GM18526 (cell line): ENCODE data around the gene CREB5.

Experiments used
- POLR2A ChIP-seq: IDR thresholded peaks from 3 replicates; pipeline ENCODE4 v1.6.1; 2011; ENCODE audit not compliant: insufficient read length; ENCODE audit errors: extremely low read depth

CREB5 gene

DNA sequence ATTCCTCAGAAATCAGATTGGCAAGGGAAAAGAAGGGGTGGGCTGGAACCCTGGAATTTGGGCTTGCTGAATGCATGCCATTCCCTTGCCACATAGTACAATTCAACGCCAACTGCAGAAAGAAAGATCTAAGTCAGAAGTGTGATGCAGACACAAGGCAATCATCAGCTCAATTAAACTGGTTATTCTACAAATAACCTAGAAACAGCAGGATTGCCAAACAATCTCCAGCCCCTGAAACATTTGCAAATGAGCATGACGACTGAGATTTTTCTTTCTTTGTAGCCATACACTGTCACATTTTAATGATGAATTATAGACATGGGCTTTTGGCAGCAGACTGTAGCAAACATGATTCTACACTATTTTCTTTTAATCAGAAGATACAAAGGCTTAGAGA, 16.5 kb upstream of the CREB5 start:
- no peak for TF ChIP-seq POLR2A

DNA sequence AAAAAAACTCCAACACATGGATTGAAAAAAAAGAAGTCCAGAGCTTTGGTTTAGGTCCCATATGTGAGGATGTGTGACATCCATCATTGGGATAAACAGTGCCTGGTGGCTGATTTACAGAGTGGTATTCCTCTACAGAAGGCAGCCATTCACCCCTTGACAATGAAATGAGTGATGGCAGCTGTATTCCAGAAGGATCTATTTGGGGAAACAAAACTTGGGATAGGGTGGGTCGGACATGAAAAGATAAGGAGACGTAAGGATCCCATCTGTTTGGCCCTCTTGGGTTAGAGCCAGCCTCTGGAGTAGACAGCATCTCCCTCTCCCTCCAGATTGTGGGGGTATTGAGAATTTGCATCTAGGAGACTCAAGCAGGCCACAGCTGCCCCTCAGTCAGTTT, 15.2 kb upstream of the CREB5 start:
- no peak for TF ChIP-seq POLR2A

DNA sequence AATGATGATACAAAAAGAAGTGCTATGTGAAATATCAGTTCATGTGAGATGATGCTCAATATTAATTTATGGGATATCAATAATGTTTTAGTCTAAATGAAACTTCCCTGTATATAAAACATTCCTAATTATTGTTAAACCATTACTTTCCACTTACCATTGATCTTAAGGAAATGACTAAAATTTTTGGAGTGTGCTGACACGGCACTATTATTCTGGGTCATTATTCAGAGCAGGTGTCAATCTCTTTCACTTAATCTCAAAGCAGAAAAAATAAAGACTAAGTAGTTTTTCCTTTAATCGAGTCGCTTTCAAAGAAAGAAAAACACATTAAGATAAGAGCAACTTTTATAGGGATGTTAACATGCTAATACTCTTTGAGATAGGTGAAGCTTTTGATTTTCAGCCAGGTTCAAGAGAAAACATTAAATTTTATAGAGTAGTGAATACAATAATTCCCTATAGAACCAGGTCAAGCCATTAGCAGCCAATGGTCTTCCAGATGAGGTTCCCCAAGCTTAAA, 11.4 kb upstream of the CREB5 start:
- TF ChIP-seq POLR2A, result no peak

DNA sequence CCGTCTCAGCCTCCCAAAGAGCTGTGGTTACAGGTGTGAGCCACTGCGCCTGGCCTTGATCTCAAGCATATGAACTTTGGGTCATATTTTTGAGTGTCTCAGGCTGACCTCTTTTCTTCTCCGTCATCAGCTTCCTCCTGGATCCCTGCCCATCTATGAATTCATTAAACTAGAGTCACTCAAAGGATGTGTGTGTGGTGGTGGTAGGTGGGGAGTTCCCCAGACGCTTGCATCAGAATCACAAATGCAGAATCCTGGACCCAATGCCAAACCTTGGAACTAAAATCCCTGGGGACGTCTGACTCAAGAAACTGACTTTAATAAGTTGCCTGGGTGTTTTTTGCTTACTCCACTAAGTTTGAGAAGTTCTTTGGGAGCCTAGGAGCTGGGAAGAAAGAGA, 6.7 kb upstream of the CREB5 start:
- TF ChIP-seq POLR2A, result no peak

DNA sequence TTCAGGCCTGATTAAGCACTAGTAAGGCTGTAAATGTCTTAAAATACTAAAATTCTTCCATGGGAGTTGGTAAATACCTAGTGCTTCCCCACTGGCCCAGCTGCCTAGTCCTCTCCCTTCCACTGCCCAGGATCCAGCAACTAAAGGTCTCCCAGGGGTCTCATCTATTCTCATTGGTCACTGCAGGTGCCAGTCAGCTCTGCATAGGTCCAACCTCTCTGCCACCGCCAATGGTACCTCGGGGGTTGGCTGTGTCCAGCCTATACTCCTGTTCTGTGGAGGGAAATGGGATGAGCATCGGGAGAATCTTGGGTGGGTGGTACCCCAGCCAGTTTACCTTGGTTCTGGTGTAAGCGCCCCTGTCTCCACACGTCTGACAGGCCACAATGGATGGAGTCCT, 6.1 kb upstream of the CREB5 start:
- no peak for TF ChIP-seq POLR2A

DNA sequence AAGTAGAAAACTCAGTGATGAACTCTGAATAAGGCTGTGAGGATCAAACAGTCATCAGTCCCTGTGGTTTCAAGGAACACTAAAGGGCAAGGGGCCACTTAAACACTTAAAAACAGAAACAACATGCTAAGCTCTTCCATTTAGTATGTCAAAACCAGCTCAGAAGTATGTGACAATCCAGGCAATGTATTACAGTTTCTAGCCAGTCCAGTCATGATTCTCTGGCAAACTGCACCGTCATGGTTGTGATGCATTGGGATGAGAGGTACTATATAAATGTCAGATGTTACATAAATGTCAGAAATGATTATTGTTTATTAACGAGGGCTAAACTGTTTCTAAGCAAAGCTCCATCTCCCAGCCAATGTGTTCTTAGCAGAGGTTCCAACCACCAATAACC, 4.7 kb upstream of the CREB5 start:
- TF ChIP-seq POLR2A, result no peak

DNA sequence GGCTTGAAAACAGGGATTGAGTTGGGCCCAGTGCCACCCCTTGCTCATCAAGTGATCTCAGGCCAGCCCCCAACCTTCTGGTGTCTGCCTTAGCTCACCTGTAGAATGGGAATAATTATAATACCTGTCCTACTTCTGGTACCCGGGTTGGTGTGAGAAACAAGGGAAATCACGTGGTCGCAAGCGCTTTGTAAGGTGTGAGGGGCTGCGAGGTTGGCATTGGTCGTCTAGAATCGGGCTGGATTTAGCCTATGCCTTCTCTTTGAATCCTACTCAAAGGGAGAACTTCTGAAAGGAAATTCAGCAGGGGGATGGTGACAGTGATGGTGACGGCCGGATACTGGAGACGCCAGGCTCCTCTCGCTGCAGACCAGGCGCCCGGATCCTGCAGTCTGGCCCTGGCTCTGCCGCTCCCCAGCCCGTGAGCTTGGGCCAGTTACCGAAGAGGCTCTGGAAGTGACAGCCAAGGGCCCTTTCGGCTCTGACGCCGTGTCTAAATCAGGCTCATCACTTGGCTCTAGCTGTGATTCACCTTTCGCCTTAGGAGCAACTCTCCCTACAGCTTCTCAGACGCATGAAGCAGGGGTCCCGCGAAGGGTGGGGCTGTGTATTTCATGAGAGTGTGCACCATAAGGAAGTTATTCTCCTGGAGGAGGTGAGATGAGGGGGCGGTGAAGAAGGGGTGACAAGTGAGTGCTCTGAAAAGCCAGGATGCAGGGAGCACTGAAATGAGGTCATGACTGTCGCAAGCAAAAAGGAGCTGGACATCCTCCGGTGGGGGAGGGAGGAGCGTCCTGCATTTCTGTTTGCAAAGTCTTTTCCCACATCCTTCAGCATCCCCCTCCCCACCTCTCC, 4.0 kb upstream of the CREB5 start:
- no peak for TF ChIP-seq POLR2A

DNA sequence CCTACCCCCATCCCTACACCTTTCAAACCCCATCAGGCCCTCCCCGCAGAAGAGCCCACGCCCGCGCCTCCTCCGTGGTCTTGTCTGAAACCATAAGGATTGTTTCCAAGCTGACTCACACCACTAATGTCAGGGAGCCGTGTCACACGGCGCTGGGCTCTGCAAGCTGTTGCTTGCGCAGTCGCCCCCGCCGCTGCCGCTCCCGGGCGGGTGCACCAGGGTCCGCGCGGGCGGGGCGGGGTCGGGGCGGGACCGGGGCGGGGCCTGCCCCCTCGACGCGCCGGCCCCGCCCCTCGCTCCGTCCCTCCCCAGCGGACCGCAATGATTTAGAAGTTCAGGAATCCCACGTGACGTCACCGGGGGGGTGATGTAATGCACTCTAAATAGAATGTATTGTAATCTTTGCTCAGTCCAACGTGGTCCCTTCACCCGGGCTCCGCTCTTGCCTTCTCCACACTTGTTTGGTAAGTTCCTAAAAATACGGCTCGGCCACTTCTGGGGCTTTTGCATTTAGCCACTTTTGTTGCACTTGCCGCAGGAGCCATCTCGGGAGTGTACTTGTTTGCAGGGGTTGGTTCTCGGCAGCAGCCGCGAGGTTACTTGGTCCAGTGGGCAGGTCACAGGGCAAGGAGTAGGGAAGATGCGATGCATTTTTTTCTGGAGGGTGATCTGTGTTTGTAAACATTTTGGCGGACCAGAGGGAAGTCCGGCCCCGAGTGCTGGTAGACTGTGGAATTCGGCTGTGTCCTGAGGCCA, 3.2 kb upstream of the CREB5 start:
- no peak for TF ChIP-seq POLR2A

DNA sequence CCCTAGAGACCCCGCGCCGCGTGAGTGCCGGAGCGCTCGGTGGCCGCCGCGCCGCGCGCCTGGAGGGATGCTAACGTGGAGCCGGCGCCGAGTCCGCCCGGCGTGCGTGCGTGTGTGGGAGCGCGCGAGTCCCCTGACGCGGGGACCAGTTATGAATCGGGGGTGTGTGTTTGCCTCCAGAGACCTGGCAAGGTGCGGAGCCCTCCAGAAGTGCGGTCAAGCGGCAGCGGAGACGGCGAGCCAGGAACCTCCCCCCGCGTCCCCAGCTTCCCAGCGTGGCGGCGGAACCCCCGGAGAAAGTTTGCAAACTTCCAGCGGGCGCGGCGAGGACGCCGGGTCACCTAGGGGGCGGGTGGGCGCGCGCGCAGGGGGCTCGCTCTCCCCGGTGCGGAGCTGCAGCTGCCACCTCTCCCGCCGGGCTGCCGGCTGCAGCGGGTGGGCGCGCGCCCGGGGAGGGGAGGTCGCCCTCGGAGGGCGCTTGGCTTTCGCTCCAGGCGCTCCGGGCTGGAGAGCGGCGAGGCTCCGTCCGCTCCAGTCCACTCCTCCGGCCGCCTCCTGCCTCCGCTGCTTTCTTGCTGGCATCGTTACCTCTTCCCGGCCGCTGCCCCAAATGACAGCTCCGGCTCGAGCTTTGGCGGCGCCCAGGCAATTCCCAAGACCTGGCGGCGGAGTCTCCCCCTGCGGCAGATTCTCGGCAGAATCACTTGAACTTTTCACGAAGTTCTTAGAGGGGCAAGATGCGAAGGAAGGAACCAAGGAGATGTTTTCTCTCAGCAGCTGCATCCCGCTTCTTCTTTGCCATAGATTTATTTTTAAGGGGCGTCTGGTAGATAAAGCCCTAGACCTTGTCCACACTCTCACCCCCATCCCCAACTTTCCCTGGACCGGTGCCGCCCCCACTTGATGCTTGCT, 2.3 kb upstream of the CREB5 start:
- no peak for TF ChIP-seq POLR2A

DNA sequence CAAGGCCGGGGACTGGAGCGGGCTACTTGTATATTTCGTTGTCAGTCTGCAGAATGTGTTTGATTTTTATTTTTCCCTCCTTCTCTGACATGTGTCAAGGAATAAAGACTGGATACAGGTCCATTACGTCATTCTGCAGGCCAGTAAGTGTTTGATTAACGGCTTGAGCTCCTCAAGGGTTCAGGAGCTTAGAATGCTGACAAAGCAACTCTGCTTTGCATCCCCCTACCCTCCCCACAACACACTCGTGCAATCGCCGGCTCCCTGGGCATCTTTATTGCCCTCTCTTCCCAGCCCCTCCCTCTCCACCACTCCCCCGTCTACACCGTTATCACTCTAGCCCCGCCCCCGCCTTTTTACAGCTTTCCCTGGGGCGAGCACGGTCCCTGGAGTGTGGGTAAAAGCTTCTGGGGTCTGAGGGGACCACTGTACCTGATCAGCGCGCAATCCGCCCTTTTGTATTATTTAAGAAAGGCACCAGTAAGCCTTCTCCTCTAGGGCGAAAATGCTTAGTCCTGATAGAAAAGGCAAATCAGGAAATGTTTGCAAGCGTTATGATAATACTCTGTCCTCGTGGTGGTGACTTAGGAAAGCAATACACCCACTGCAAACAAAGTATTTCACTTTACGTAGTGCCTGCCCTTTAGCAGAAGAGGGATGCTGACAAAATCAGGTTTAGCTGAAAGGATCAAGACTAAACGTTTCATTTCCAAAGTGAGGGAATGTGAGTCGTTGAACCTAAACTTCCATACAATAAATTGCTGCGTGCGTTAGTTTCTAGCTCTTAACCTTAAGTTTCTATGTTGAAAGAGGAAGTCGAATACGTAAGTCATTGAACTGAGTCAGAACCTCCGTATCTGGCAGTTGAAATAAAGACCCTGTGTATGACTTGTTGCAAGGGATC, 1.4 kb upstream of the CREB5 start:
- TF ChIP-seq POLR2A, result no peak

DNA sequence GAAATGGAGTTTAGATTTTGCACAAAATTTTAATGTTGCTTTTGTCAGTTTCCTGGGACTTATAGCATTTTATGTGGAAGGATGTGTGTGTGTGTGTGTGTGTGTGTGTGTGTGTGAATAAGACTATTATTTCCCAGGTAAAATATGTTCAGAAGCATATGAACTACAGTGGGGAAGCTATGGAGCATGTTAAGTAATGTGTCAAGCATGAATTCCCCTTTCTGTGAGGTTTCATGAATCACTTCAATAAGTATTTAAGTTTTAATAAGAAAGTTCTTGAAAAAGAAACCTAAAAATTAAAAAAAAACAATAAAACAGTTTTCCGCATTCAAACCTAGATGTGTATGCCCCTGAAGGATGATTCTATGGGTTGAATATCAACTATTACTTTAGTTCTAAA, 693 bp downstream of the CREB5 start:
- TF ChIP-seq POLR2A, result no peak

DNA sequence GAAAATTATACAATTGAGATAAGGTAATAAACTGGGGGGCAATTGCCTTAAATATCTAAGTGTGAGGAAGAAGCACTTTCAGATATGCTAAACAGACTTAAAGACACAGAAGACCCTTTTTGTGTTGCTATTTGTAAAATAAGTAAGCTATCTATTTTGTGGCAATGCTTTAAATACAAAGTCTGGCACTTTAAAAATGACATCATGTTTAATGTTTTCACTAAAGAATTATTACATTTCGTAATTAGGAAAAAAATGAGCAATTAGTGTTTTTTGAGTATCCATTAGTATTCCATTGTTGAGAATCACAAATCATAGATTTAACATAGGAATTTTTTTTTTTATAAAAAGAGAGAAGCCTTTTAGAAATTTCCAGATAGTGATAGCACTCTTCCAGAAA, 2.1 kb downstream of the CREB5 start:
- no peak for TF ChIP-seq POLR2A

DNA sequence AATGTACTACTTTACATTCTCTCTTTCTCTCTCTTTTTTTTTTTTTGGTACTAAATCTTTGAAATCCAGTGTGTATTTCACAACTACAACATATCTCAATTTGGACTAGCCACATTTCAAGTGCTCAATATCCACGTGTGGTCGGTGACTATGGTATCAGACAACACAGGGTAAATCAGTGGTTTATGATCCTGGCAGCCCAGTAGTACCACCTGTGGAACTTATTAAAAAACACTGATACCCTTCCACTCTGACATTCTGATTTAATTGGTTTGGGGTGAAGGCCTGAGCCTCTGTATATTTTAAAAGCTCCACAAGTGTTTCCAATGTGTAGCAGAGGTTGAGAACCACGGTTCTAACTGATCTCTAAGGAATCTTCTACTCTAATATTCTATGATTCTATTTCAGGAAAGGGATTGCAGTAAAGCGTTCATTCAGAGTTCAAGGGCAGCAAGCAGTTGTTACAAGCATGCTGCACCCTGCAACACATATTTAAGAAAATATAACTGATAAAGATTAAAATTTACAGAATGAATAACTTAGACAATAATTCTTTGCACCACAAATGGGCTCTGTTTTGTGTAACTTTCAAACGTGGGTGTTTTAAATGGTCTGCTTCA, 5.1 kb downstream of the CREB5 start:
- no peak for TF ChIP-seq POLR2A

DNA sequence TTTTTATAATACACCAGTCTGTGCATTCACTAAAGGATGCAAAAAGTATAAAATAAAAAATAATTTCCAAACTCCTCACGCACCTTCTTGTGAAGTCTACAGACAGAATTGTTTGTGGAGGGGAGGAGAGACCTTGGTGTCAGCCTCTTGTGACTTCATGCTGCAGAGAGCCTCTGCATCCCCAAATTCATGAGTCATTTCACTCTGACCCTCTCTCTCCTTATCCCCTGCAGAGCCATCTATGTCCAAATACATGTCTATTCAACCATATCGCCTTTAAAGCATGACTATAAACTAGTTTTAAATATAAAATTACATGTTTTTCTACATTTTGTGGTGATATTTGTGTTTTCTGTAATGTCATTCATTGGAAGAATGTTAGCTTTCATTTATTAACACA, 6.0 kb downstream of the CREB5 start:
- no peak for TF ChIP-seq POLR2A
